ENCODE results near the gene ADK.
"Not testable (repeated sequence)": the region's sequence is repeated elsewhere in the genome, so short reads cannot be mapped to it uniquely, and the experiment has no call there.

ADK gene

DNA sequence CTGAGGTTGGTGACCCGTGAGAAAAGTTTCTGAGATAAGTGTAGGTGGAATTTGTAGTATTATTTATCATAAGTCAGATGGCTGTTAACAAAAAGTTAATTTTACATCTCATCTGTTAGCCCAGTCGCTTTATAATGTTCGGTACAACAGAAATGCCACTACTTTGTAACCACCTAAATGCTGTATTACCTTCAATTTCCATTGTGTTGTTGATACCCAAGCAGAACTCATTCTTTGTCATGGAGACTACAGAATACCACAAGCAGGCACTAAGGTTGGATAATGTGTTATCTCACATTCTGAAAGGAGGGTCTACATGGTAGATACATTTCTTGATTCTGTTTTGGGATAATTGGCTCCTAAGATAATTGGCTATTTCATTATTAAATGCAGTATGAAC, 425.6 kb downstream of the ADK start:
- TF ChIP-seq, protein P1, sequence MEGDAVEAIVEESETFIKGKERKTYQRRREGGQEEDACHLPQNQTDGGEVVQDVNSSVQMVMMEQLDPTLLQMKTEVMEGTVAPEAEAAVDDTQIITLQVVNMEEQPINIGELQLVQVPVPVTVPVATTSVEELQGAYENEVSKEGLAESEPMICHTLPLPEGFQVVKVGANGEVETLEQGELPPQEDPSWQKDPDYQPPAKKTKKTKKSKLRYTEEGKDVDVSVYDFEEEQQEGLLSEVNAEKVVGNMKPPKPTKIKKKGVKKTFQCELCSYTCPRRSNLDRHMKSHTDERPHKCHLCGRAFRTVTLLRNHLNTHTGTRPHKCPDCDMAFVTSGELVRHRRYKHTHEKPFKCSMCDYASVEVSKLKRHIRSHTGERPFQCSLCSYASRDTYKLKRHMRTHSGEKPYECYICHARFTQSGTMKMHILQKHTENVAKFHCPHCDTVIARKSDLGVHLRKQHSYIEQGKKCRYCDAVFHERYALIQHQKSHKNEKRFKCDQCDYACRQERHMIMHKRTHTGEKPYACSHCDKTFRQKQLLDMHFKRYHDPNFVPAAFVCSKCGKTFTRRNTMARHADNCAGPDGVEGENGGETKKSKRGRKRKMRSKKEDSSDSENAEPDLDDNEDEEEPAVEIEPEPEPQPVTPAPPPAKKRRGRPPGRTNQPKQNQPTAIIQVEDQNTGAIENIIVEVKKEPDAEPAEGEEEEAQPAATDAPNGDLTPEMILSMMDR (IDR thresholded peaks at IDR 0.05): no peak

DNA sequence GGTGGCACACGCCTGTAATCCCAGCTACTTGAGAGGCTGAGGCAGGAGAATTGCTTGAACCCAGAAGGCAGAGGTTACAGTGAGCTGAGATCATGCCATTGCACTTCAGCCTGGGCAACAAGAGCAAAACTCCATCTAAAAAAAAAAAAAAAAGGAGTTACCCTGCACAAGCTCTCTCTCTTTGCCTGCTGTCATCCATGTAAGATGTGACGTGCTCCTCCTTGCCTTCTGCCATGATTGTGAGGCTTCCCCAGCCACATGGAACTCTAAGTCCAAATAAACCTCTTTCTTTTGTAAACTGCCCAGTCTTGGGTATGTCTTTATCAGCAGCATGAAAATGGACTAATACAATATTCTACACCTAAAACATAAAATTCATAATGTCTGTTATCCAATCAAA, 429.4 kb downstream of the ADK start:
- H3K4me1 ChIP-seq; H3K27ac ChIP-seq; H3K9ac ChIP-seq; H2AFZ ChIP-seq; H3K79me2 ChIP-seq; H3K4me3 ChIP-seq (ENCODE audit: low read depth, low read length); H3K4me2 ChIP-seq (ENCODE audit: low read length); H3K9me3 ChIP-seq (ENCODE audit: control insufficient read depth, low read length); H3K36me3 ChIP-seq (ENCODE audit: control insufficient read depth, insufficient read depth, low read length); H3K27me3 ChIP-seq (ENCODE audit: control insufficient read depth, insufficient read depth, low read length): not testable (repeated sequence)

More for the DNA sequence above, 425.6 kb downstream of the ADK start:
- no peaks in the 10 kb centered on the region for H3K9me3 ChIP-seq (ENCODE audit: control insufficient read depth, low read length)
- H3K9ac ChIP-seq: no peak overlapping the region
- H3K36me3 ChIP-seq (ENCODE audit: control insufficient read depth, insufficient read depth, low read length): no peaks in the 10 kb centered on the region
- no peaks in the 10 kb centered on the region for H3K4me1 ChIP-seq
- no peak overlapping the region for H2AFZ ChIP-seq
- H3K4me2 ChIP-seq (ENCODE audit: low read length): no peak overlapping the region
- no peaks in the 10 kb centered on the region for H3K79me2 ChIP-seq
- H3K27me3 ChIP-seq (ENCODE audit: control insufficient read depth, insufficient read depth, low read length): no peaks in the 10 kb centered on the region
- no peak overlapping the region for H3K27ac ChIP-seq
- no peak overlapping the region for H3K4me3 ChIP-seq (ENCODE audit: low read depth, low read length)

DNA sequence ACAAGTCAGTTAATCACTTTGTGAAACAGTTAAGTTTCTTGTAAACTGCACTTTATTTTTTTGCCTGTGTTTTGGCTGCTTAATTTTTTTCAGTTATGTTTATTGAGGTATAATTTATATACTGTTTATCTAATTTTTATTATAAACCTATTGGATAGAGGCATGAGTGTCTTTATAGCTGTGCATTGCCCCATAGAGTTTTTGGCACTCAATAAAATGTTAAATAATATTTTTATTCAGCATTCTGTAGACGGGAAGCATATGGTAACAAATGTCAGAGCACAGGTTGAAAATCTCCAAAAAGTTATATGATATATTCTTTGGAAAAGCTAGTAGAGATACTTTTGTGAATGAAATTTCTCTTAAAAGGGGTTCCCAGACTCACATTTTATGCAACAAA, 431.5 kb downstream of the ADK start:
- Histone ChIP-seq H3K4me2 (ENCODE audit: low read length) (no peak overlapping the region), H3K36me3 (ENCODE audit: control insufficient read depth, insufficient read depth, low read length) (no peaks in the 10 kb centered on the region), H3K9ac (no peak overlapping the region), H3K27ac (no peak overlapping the region), H2AFZ (no peak overlapping the region), H3K27me3 (ENCODE audit: control insufficient read depth, insufficient read depth, low read length) (no peaks in the 10 kb centered on the region), H3K4me3 (ENCODE audit: low read depth, low read length) (no peak overlapping the region), H3K4me1 (peaks cover 19% of the 10 kb centered on the region), H3K9me3 (ENCODE audit: control insufficient read depth, low read length) (no peaks in the 10 kb centered on the region), H3K79me2 (no peaks in the 10 kb centered on the region)
- TF ChIP-seq, protein P1 (IDR thresholded peaks at IDR 0.05): no peak

DNA sequence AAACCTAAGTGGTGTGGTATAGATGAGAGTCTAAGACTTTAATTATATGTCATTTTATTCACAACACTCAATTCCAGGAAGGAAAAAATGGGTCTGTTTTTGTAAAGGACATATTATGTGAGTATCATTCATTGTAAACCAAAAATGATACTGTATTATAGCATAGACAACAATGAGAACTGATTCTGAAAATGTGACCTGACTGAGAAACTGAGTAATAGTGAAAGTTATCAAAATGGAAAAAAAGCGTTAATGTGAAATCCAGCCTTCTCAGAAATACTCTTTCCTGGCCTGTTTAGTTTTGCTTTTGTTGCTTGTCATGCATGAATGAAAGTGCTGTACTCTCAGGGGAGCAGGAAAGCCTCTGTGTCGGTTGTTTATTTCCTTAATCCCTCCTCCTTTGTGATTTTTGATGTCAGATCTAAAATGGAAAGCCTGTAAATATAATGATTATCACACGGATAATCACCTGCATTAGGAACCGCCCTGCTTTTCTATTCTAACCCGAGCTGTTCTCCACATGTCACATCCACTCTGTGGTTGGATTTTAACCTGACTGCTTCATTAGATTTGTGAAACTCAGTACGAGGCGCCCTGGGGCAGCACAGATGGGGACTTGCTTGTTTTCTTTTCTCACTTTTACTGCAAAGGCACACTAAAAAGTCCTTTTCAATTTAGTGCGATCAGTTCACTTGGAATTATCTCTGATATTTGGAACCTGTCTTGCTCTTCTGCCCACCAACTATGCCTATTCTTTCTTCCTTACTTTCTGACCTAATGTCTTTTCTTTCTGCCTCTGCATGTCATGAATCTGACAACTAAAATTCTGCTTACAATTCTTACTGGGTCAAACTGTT, 434.4 kb downstream of the ADK start:
- TF ChIP-seq, protein P1 (IDR thresholded peaks at IDR 0.05): no peak
- no peaks in the 10 kb centered on the region for H3K36me3 ChIP-seq (ENCODE audit: control insufficient read depth, insufficient read depth, low read length)
- peak overlapping the region; percentile 85 for H3K4me2 ChIP-seq (ENCODE audit: low read length)
- H3K4me3 ChIP-seq (ENCODE audit: low read depth, low read length): peak overlapping the region; percentile 41
- H3K27me3 ChIP-seq (ENCODE audit: control insufficient read depth, insufficient read depth, low read length): no peaks in the 10 kb centered on the region
- peak overlapping the region; percentile 94 for H3K27ac ChIP-seq
- peaks cover 32% of the 10 kb centered on the region for H3K4me1 ChIP-seq
- peak overlapping the region; percentile 78 for H2AFZ ChIP-seq
- peak overlapping the region; percentile 7 for H3K9ac ChIP-seq
- H3K9me3 ChIP-seq (ENCODE audit: control insufficient read depth, low read length): no peaks in the 10 kb centered on the region
- no peaks in the 10 kb centered on the region for H3K79me2 ChIP-seq

DNA sequence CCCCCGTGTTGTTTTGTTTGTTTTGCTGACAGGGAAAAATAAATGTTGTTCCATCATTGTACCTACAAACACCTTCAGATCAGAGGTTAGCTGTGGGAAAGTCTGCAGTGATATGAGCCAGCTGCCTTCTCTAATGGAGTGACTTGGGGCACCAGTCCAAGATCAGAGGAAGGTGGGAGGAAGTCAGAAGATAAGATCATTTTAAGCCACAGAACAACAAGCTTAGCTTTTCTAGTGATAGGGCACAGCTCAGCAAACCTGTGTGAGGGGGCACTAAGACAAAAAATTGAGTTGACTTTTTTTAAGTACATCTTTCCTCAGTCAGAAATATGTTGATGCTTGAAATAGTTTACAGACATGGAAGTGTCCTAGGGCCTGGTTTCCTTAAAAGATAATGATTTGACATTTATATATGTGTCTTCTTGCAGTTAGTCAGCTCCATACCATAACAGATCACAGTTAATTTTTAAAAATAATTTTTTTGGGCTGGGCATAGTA, 435.1 kb downstream of the ADK start:
- H3K4me1 ChIP-seq: peaks cover 32% of the 10 kb centered on the region
- H3K4me3 ChIP-seq (ENCODE audit: low read depth, low read length): peak overlapping the region; percentile 41
- H3K36me3 ChIP-seq (ENCODE audit: control insufficient read depth, insufficient read depth, low read length): no peaks in the 10 kb centered on the region
- no peak overlapping the region for H3K9ac ChIP-seq
- peak overlapping the region; percentile 94 for H3K27ac ChIP-seq
- H3K79me2 ChIP-seq: no peaks in the 10 kb centered on the region
- H3K9me3 ChIP-seq (ENCODE audit: control insufficient read depth, low read length): no peaks in the 10 kb centered on the region
- TF ChIP-seq, protein P1 (IDR thresholded peaks at IDR 0.05): no peak
- H3K27me3 ChIP-seq (ENCODE audit: control insufficient read depth, insufficient read depth, low read length): no peaks in the 10 kb centered on the region
- H2AFZ ChIP-seq: peak overlapping the region; percentile 78
- H3K4me2 ChIP-seq (ENCODE audit: low read length): peak overlapping the region; percentile 85

Measured in parathyroid adenoma (tissue), 2 donors.